Keratinocyte (primary cell): ENCODE data around the gene DPYSL5. TPM values are rescaled to one million over a fixed set of nuclear protein-coding genes. Genes with fewer than 3 reads are reported as not detected.
"Not testable (repeated sequence)": the region's sequence is repeated elsewhere in the genome, so short reads cannot be mapped to it uniquely, and the experiment has no call there.

ENCODE experiments used
- DNase-seq: peaks from one replicate; pipeline ENCODE4 v3.0.0-alpha.2; 2011; ENCODE audit warnings: low read depth, missing footprints, low spot score
- FAIRE-seq: peaks from 2 replicates; lab custom pipeline; 2011; peaks lifted over from hg19 to GRCh38; lab: Jason Lieb, UNC
- H2AFZ ChIP-seq: 2 replicates; pipeline ENCODE4 v1.6.0; 2012; ENCODE audit warnings: low read length, control low read depth, inconsistent platforms; ENCODE audit not compliant: control insufficient read depth
- H3K27ac ChIP-seq: 2 replicates; pipeline ENCODE4 v1.5.1; 2011; ENCODE audit warnings: low read length; ENCODE audit not compliant: control insufficient read depth, insufficient read depth
- H3K27me3 ChIP-seq: 3 replicates; pipeline ENCODE4 v1.6.0; 2011; ENCODE audit warnings: low read length; ENCODE audit not compliant: control insufficient read depth, insufficient read depth; ENCODE audit errors: extremely low read depth
- H3K36me3 ChIP-seq, 2 experiments: 2 replicates in 1 of 2; 3 replicates in 1 of 2; pipeline ENCODE4 v1.5.1; 2011; ENCODE audit warnings: low read length in 2 of 2, mild to moderate bottlenecking in 1 of 2; ENCODE audit not compliant: control insufficient read depth in 2 of 2, insufficient read depth in 2 of 2; ENCODE audit errors: extremely low read depth in 1 of 2
- H3K4me1 ChIP-seq: 3 replicates; pipeline ENCODE4 v1.5.1; 2011; ENCODE audit warnings: low read length; ENCODE audit not compliant: control insufficient read depth, insufficient read depth; ENCODE audit errors: extremely low read depth
- H3K4me2 ChIP-seq: 3 replicates; pipeline ENCODE4 v1.6.0; 2011; ENCODE audit warnings: low read depth, low read length; ENCODE audit not compliant: control insufficient read depth, insufficient read depth; ENCODE audit errors: extremely low read depth
- H3K4me3 ChIP-seq, 3 experiments: fragments of 200-600 bp in 1 of 3; sonication (generic) in 1 of 3; 2 replicates in 2 of 3; 3 replicates in 1 of 3; pipeline ENCODE4 v1.5.1; 2011 to 2016; ENCODE audit warnings: low read length in 3 of 3, mild to moderate bottlenecking in 3 of 3, control low read depth in 2 of 3, inconsistent platforms in 1 of 3, low read depth in 1 of 3, mixed read lengths in 1 of 3, mixed run types in 1 of 3, moderate library complexity in 1 of 3; ENCODE audit not compliant: control insufficient read depth in 2 of 3, insufficient read depth in 2 of 3; ENCODE audit errors: extremely low read depth in 1 of 3
- H3K79me2 ChIP-seq: 2 replicates; pipeline ENCODE4 v1.6.0; 2012; ENCODE audit warnings: low read length; ENCODE audit not compliant: control insufficient read depth, insufficient read depth
- H3K9ac ChIP-seq: 3 replicates; pipeline ENCODE4 v1.6.0; 2011; ENCODE audit warnings: low read length; ENCODE audit not compliant: control insufficient read depth, insufficient read depth; ENCODE audit errors: extremely low read depth
- H3K9me1 ChIP-seq: 3 replicates; pipeline ENCODE4 v1.6.0; 2011; ENCODE audit warnings: low read length; ENCODE audit not compliant: control insufficient read depth, insufficient read depth; ENCODE audit errors: extremely low read depth
- H3K9me3 ChIP-seq: 2 replicates; pipeline ENCODE4 v1.5.1; 2012; ENCODE audit warnings: low read depth, low read length; ENCODE audit not compliant: control insufficient read depth
- H4K20me1 ChIP-seq: 3 replicates; pipeline ENCODE4 v1.6.0; 2011; ENCODE audit warnings: low read length; ENCODE audit not compliant: control insufficient read depth, insufficient read depth; ENCODE audit errors: extremely low read depth
- EZH2 ChIP-seq: IDR thresholded peaks from one replicate; pipeline ENCODE4 v1.6.1; 2012; ENCODE audit warnings: inconsistent platforms, mild to moderate bottlenecking, low read length, moderate library complexity
- dilution Hi-C: fragments of 300-500 bp; cut with MboI; formaldehyde crosslinking; loops from one replicate; pipeline ENCODE4 v1.7.0; 2020; ENCODE audit warnings: low sequenced_read_pairs; ENCODE audit not compliant: extremely low pct_ligation_motif_present
- polyA plus RNA-seq, 5 experiments: library from polyadenylated mRNA; depleted of rRNA in 3 of 5; stranded (reverse) in 3 of 5; stranded (forward) in 1 of 5; unstranded in 1 of 5; fragments of >200 nt; gene quantifications; 1 replicate in 1 of 5; 2 replicates in 3 of 5; 3 replicates in 1 of 5; pipeline versions ENCODE4 v1.2.1 to v1.2.3, GENCODE V29; 2011 to 2012; ENCODE audit warnings: missing spikeins in 2 of 5, low read depth in 1 of 5, low replicate concordance in 1 of 5
- TF ChIP-seq, protein P1 (sequence below), 3 experiments: IDR thresholded peaks in 1 of 3; conservative IDR thresholded peaks in 1 of 3; optimal IDR thresholded peaks in 1 of 3; 2 replicates in 2 of 3; 3 replicates in 1 of 3; pipeline versions ENCODE3 to v1.5.1; 2011; ENCODE audit warnings: low read length in 3 of 3, mild to moderate bottlenecking in 3 of 3, moderate library complexity in 2 of 3, control low read depth in 1 of 3, inconsistent platforms in 1 of 3; ENCODE audit not compliant: insufficient read depth in 2 of 3; ENCODE audit errors: extremely low read depth in 1 of 3

Gene DPYSL5
- polyA plus RNA-seq, 1 donor (not counting 4 experiments of a cell fraction or from before 2014, with no cell fraction given): not detected

DNA sequence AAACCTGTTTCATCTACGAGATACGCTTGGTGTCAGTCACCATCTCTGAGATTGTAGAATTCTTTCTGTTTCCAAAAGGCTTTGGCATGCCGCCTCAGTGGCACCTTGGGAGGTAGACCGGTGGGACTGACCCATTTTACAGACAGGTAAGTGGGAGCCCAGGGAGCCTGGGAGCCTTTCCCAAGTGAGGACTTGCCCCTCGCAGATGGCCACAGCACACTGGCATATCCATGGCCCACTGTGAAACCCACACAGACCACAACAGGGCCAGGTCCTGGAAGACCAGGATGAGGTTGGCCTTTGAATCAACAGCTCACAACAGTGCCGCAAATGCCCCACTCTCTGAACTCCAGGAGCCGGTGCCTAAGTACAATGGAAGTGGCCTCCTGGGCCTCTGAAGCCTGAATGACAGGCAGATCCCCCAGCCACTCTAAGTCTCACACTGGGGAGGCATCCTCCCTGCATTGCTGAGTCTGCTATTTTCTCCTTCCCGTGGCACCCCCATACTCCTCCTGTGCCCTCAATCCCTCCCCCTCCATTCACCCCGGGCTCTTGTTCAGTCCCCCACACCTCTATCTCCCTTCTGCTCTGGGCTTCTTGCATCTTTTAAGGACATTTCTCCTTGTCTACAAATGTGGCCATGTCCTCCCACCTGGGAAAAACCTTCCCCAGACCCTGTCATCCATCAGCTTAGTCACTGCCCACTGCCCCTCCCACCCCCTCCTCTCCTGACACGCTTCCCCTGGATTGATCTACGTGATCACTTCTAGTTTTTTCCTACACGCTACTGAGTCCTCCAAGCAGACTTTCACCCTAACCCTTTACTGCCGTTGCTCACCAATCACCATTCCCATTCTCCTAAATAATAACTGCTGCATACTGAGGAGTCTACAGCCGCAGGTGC, 35.9 kb upstream of the DPYSL5 start:
- H3K4me1 ChIP-seq: peaks cover 4% of the 10 kb centered on the region
- no peaks in the 10 kb centered on the region for H3K9me1 ChIP-seq
- FAIRE-seq (no peak), DNase-seq (no peak)
- H4K20me1 ChIP-seq: no peaks in the 10 kb centered on the region
- dilution Hi-C loops: no loop called here
- H3K27me3 ChIP-seq: no peaks in the 10 kb centered on the region
- no peak overlapping the region for H3K4me2 ChIP-seq
- H3K27ac ChIP-seq: no peak overlapping the region
- H3K9ac ChIP-seq: no peak overlapping the region
- TF ChIP-seq EZH2: no peak
- TF ChIP-seq, protein P1, sequence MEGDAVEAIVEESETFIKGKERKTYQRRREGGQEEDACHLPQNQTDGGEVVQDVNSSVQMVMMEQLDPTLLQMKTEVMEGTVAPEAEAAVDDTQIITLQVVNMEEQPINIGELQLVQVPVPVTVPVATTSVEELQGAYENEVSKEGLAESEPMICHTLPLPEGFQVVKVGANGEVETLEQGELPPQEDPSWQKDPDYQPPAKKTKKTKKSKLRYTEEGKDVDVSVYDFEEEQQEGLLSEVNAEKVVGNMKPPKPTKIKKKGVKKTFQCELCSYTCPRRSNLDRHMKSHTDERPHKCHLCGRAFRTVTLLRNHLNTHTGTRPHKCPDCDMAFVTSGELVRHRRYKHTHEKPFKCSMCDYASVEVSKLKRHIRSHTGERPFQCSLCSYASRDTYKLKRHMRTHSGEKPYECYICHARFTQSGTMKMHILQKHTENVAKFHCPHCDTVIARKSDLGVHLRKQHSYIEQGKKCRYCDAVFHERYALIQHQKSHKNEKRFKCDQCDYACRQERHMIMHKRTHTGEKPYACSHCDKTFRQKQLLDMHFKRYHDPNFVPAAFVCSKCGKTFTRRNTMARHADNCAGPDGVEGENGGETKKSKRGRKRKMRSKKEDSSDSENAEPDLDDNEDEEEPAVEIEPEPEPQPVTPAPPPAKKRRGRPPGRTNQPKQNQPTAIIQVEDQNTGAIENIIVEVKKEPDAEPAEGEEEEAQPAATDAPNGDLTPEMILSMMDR (optimal IDR thresholded peaks at IDR 0.05 in 1 of 3, IDR thresholded peaks at IDR 0.05 in 1 of 3, conservative IDR thresholded peaks at IDR 0.05 in 1 of 3; ENCODE audit: extremely low read depth in 1 of 3, insufficient read depth in 2 of 3, low read length in 3 of 3): no peak
- H3K9me3 ChIP-seq: no peaks in the 10 kb centered on the region
- H3K36me3 ChIP-seq: no peaks in the 10 kb centered on the region
- H3K79me2 ChIP-seq: no peaks in the 10 kb centered on the region
- no peak overlapping the region for H2AFZ ChIP-seq
- H3K4me3 ChIP-seq: no peak overlapping the region

DNA sequence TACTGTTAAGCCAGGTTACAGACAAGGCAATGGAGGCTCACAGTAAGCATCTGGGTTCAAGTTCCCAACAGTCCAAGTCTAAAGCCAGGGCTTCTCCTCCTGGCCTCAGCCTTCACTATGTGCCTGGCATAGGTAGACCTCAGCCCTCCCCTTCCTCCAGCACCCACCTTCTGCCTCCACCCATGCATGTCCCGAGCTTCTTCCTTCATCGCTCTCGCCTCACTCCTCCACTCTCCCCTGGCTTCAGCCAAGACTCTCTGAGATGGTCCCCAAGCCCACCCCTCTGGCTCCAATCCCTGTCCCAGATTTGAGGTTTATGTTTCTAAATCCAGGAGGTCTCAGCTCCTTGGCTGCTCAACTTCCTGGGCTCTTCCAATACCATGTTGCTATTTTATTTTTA, 35.2 kb upstream of the DPYSL5 start:
- Histone ChIP-seq H3K9me3 (no peaks in the 10 kb centered on the region), H3K27ac (no peak overlapping the region), H4K20me1 (no peaks in the 10 kb centered on the region), H2AFZ (no peak overlapping the region), H3K4me1 (peaks cover 4% of the 10 kb centered on the region), H3K9me1 (no peaks in the 10 kb centered on the region), H3K9ac (no peak overlapping the region), H3K36me3 (no peaks in the 10 kb centered on the region), H3K79me2 (no peaks in the 10 kb centered on the region), H3K27me3 (no peaks in the 10 kb centered on the region), H3K4me3 (no peak overlapping the region), H3K4me2 (no peak overlapping the region)
- no peak for DNase-seq
- dilution Hi-C loops: no loop called here
- TF ChIP-seq EZH2: no peak
- TF ChIP-seq, protein P1 (optimal IDR thresholded peaks at IDR 0.05 in 1 of 3, IDR thresholded peaks at IDR 0.05 in 1 of 3, conservative IDR thresholded peaks at IDR 0.05 in 1 of 3; ENCODE audit: extremely low read depth in 1 of 3, insufficient read depth in 2 of 3, low read length in 3 of 3): no peak
- FAIRE-seq: no peak

DNA sequence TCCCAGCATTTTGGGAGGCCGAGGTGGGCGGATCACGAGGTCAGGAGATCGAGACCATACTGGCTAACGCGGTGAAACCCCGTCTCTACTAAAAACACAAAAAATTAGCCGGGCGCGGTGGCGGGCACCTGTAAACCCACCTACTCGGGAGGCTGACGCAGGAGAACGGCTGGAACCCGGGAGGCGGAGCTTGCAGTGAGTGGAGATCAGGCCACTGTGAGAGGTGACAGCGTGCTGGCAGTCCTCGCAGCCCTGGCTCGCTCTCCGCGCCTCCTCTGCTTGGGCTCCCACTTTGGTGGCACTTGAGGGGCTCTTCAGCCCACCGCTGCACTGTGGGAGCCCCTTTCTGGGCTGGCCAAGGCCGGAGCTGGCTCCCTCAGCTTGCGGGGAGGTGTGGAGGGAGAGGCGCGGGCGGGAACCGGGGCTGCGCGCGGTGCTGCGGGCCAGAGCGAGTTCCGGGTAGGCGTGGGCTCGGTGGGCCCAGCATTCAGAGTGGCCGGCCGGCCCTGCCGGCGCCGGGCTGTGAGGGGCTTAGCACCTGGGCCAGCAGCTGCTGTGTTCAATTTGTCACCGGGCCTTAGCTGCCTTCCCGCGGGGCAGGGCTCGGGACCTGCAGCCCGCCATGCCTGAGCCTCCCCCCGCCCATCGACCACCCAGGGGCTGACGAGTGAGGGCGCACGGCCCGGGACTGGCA, 33.7 kb upstream of the DPYSL5 start:
- not testable (repeated sequence) for DNase-seq

More for the DNA sequence above, 33.7 kb upstream of the DPYSL5 start:
- H3K4me3 ChIP-seq, H3K36me3 ChIP-seq, H3K27me3 ChIP-seq, FAIRE-seq, H3K4me1 ChIP-seq, H3K79me2 ChIP-seq, H2AFZ ChIP-seq, H3K9me1 ChIP-seq, H3K27ac ChIP-seq, H3K9ac ChIP-seq, H3K9me3 ChIP-seq, dilution Hi-C loops, H4K20me1 ChIP-seq, H3K4me2 ChIP-seq: not testable (repeated sequence)
